NCI-H128 (cell line): Measurements from ENCODE around the gene ZNF503.
A peak's percentile ranks its signal among the peaks of the same experiment; 100 is the strongest.

Source experiments
- DNase-seq: peaks from one replicate; lab custom pipeline; 2025; ENCODE audit not compliant: unreplicated experiment; lab: John Stamatoyannopoulos, UW

Gene ZNF503

DNA sequence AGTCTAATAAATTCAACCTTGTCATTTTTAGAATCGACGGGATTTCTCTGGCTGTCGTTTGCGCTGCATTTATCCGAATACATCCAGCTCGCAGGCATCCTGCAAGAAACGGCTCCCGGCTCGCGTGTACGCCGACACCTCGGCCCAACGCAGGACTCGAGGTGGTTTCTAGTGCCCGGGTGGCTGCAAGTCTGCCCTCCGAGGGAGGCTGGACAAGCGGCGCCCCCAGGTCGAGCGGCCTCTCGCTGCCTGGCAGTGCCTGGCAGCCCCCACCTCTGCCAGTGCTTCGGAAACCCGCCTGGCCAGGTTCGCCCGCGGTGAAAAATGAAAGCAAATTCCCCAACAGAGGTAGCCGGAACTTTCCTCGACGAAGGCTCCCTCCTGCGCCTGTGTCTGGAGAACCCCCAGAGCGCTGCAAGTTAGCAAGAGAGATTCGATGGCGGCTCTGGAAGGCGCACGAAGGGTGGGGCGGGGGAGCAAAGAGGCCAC lies 5.7 kb upstream of the ZNF503 start:
- DNase-seq, result no peak

- no peak for DNase-seq
Measured at GRCh38 chr10:75406462-75407223, 5.1 kb upstream of the ZNF503 start.

DNA sequence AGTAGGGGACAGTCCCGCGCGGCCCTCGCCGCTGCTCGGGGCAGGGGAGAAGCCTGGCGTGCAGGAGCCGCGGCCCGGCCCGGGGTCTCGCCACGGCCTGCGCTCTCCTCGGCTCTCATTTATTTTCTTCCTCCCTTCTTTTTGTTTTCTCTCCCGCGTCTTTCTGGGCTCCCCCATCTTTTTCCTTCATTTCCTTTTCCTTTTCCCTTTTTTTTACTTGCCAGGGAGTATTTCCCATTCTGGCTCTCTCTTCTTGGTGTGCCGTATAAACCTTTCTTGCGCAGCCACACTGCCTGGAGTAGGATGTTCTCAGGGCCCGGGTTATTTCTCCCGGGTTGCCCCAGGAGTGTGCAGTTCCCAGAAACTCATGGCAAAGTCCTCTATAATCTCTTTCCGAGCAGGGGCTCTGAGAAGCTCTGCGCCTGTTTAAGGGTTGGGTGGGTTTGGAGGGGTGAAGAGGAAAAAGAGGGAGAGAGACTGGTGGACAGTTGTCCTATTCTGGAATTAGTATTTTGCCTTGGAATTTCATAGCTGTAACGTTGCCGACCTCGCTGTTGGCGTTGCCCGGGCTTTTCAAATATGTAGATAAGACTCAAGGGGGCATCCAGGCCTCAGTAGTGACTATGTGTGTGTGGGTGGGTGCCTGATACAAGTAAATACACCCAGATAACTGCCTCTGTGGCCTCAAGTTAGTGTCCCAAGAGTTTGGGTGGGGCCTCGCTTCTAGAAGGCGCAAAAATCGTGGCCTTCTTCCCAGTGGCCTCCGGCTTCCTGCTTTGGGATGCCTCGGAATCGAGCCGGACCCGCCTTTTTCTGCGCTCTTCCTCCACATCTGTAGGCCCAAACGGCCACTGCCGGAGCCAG lies 4.3 kb upstream of the ZNF503 start:
- DNase-seq, result no peak

- DNase-seq, result no peak
Measured at GRCh38 chr10:75404815-75405597, 3.4 kb upstream of the ZNF503 start.

- DNase-seq, result no peak
Measured at GRCh38 chr10:75403939-75404814, 2.6 kb upstream of the ZNF503 start.

DNA sequence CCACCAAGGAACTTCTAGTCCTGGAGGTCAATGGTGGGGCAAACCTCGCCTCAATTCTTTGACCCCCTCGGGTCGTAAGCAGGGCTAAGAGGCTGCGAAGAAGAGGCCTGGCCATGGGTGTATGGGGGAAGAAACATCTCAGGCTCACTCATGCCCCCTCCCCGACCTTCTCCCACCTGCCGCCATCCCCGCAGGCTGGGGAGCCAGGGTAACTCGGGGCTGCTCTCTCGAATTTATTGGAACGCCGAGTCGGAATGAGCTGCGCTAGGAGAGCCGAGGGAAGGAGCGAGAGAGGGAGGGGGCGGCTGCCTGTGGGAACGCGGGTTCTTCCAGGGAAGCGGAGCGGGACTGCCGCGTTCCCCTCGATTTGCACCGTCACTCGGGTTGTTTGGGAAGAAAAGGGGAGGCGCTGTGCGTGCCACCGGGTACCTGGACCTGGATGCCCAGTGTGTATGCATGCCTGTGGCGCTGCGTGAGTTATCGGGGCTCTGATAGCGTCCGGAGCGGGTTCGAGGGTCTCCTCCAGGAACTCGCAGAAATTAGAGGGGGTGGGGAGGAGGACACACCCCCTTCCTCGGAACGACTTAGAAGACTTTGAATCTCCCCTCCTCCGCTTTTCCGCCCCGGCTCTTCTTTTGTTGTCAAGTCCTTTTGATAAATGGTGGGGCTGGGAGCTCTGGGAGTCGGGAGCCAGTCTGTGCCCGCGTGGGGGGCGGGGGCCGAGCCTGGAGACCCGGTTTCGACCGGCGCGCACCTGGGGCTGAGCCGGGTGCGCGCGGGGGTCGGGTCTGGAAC lies 1.8 kb upstream of the ZNF503 start:
- DNase-seq, result no peak

DNA sequence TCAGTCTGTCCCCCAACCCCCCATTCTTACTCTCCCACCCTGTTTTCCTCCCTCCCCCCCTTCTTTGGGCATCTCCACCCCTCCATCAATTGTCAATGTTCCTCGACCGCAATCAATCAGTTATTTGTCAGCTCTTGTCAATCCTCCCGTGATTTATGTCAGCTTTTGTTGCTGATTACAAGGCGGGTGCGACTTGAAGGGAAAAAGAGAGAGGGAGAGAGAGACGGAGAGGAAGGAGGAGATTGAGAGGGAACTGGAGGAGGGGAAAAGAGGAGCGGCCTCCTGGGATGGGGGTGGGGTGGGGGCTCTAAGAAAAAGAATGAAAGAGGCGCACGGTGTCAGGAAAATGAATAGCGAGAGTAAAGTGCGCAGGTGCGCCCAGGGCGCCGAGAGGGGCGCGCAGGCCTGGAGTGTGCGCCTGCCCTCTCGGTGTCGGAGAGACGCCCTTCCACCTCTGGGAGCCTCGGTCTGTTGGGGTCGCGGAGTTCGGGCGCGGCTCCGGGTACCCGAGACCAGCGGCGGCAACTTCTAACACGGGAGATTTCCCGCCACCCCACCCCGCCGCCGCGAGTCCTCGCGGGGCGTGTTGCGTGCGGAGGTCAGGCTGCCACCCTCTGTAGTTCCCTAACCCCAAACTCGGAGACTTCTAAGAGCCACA lies 1.1 kb upstream of the ZNF503 start:
- DNase-seq, result no peak

DNA sequence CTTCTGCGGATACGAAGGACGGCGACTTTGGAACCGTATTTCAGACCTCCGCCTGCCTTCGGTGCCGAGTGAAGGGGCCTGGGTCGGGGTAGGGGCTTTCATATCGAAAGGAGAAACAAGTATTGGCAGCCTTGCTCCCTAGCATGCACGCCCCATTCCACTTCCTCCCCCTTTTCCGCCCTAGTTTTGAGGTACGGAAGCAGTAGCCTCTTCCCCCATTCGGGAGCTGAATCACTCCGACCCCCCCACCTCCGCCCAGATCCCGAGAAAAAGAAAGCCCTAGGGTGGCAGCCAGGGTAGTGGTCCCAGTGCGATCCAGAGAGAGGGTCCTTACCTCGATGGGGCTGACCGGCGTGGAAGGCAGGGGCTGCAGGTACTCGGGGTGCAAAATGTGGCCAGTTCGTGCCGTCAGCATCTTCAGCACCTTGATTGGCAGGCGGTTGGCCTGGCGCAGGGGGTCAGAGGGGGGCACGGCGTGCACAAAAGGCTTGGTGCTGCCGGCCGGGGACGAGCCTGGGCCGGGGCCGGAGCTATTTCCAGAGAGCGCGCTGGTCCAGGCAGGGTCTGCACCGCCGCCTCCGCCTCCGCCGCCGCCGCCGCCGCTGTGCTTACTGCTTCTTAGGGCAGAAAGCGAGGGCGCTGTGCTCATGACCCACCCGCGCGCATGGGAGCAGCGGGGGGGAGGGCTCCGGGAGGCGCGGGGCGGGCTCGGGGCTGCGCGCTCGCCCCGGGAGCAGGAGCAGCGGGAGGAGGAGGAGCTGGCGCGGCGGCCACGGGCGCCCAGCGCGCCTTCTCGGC lies 594 bp downstream of the ZNF503 start:
- no peak for DNase-seq

DNA sequence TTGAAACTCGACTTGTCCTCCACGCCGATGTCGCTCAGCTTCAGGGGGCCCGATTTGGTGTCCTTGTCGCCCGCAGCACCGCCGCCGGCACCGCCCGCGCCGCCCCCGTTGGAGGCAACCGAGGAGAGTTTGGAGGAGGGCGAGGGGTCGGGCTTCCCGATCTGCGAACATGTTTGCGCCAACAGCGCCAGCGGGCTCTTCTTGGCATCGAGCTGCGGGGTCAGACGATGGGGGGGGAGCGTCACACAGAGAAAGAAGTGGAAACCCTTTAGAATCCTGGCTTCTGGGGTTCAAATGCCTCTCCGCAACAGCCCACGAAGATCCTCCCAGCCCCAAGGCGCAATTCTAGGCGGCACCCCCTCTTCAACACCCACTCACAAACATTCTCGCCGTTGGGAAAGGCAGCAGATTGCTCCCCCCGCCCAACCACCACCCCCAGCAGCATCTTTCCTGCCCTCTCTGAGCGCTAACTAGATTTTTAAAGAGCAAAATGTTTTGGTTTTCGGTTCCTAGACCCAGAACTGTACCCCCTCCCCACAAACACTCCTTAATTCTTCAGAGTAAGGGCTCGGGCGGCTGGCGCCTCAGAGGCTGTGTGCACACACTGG lies 1.3 kb downstream of the ZNF503 start:
- no peak for DNase-seq

GRCh38 chr10:75399461-75400162 lies 2.0 kb downstream of the ZNF503 start:
- DNase-seq, result peak; percentile 10

DNA sequence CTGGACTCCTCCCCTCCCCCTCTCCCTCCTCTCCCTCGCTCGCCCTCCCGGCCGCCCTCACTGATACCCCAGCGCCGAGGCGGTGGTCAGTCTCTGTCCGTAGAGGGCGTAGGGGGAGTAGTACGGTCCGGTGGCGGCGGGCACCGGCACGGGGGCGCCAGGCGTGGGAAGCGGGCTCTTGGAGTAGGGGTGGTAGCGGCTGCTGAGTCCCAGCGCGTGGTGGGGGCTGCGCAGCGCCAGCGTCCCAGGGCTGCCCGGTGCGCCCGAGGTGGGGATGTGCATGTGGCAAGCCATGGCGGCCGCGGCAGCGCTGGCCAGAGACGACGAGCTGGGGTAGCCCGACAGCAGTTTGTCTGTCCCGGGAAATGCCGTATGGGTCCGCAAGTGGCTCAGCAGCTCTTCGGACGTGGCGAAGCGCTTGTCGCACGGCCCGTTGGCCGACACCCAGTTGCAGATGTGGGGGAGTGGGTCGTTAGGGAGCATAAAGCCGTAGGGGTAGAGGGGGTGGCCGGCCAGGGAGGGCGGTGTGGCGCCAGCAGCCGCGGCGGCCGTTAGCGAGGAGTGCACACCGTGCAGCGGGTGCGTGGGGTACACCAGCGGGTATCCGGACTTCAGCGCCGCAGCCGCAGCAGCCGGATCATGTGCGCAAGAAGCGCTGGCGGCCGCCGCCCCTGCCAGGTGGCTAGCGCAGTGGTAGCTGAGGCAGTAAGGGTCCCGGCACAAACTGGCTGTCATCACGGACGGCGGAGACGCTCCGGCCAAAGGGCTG lies 2.7 kb downstream of the ZNF503 start:
- DNase-seq, result no peak

DNA sequence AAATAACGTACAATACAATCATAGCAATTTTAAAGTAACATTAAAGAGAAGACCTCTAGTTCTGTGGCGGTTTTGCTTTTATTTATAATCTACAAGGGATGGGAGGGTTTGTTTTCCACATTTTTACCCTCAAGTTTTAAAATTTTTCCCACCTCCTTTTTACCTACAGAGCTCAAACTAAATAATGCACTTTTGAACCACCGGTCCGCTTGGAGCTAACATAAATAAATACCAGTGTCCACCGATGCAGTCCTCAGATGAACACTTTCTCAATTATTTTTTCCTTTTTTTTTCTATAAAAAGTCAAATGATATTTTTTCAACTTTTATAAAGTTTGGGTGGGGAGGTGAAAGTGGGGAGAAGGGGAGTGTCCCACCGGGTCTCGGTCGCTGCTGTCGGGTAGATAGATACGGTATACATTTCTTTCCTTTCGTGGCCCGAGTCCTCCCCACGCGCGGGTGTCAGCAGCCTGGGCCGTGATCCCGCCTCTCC lies 3.3 kb downstream of the ZNF503 start:
- DNase-seq, result no peak

DNA sequence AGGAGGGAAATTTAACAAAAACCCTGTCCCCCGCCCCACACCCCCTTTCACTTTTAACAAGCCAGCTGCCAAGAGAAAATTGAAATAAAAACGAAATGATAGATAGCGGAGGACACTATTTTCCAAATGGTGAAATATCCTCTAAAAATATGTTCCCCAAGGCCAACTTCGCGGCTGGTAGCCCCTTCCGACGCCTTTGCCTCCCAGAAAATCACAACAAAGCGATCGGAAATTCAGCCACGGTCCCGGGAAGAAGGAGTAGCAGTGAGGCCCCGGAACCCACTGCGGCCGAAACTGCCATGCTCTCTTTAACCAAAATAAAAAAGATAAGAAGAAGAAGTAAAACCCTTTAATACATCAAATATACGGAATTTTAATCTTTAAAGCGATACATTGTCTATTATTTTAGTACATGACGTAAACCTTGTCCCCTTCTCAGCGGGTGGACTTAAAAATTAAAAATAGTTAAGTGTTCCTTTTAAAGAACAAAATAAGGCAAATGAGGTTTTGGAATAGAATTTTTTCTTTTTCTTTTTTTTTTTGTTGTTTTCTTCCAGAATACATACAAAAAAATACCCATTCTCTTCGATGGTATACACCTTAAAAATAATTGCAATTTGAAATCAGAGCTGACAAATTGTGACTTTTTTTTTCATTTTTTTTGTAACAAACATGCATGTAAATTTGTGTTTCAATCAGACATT lies 3.9 kb downstream of the ZNF503 start:
- DNase-seq, result no peak

DNA sequence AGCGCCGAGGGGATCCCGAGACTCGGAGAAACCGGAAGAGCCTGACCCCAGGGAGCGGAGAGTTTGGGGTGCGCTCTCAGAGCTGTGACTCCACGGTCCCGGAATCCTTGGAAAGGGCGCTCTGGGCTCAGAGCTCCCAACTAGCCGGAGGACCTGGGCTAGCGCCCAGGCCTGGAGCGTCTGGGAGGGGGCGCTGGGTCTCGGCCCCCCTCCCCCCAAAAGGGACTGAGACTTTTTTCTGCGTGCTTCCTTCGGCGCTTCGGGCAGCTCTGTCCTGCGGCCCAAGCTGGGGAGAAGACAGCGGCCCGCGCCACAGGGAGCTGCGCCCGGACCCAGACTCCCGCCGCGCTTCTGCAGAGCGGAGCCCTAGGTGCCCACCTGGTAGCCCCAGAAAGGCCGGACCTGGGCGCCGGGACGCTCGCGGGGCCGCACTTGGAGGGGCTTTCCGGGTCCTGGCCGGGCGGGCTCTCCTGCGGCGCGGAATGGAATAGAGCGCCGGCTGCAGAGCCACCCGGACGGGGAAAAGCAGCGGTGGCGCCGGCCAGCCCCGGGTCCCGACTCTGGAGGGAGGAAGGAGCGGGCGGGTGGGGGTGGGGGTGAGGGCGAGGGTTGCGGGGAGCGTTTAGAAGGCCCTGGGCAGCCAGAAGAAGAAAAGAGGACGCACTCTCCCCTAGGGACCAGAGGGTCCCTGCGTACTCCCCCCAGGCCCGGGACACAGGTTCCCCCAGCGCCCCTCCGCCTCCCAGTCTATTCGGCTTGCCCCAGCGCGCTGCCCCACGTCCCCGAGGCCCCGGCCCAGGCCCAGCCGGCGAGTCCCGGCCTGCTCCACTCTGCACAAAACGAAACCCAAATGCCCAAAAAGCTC lies 4.7 kb downstream of the ZNF503 start:
- DNase-seq, result no peak
